CD14-positive monocyte (primary cell): ENCODE results near the gene RPRML. TPM values are rescaled to one million over a fixed set of nuclear protein-coding genes. Genes with fewer than 3 reads are reported as not detected.
"Not testable (repeated sequence)": the region's sequence is repeated elsewhere in the genome, so short reads cannot be mapped to it uniquely, and the experiment has no call there.

ENCODE experiments used
- DNase-seq, 3 donors: peaks; one replicate each; pipeline ENCODE4 v3.0.0-alpha.2; 2011 to 2022
- H2AFZ ChIP-seq: 2 replicates; pipeline ENCODE4 v1.6.0; 2012; ENCODE audit warnings: mild to moderate bottlenecking, low read depth, low read length, inconsistent platforms; ENCODE audit not compliant: insufficient read depth, poor library complexity, severe bottlenecking
- H3K27ac ChIP-seq, 2 donors: 1 replicate in 1 of 2; 2 replicates in 1 of 2; pipeline ENCODE4 v1.5.1; 2012 to 2013; ENCODE audit warnings: low read length in 2 of 2, control low read depth in 1 of 2, inconsistent platforms in 1 of 2, low read depth in 1 of 2, mild to moderate bottlenecking in 1 of 2
- H3K27me3 ChIP-seq, 2 donors: one replicate each; pipeline versions ENCODE4 v1.6.0 to v1.6.1; 2011 to 2013; ENCODE audit warnings: low read length in 2 of 2; ENCODE audit not compliant: control insufficient read depth in 2 of 2, insufficient read depth in 2 of 2
- H3K36me3 ChIP-seq, 2 donors: replicated peaks in 1 of 2; 1 replicate in 1 of 2; 2 replicates in 1 of 2; pipeline versions ENCODE4 v1.5.1 to v1.6.1; 2012 to 2013; ENCODE audit warnings: low read length in 2 of 2, control low read depth in 1 of 2, inconsistent platforms in 1 of 2, mild to moderate bottlenecking in 1 of 2; ENCODE audit not compliant: insufficient read depth in 2 of 2, control insufficient read depth in 1 of 2
- H3K4me1 ChIP-seq, 2 donors: 1 replicate in 1 of 2; 2 replicates in 1 of 2; pipeline versions ENCODE4 v1.5.1 to v1.6.1; 2012 to 2013; ENCODE audit warnings: low read length in 2 of 2, control low read depth in 1 of 2, inconsistent platforms in 1 of 2, mild to moderate bottlenecking in 1 of 2, moderate library complexity in 1 of 2; ENCODE audit not compliant: insufficient read depth in 2 of 2, control insufficient read depth in 1 of 2
- H3K4me2 ChIP-seq: replicated peaks from 2 replicates; pipeline ENCODE3; 2012; ENCODE audit warnings: low read length, moderate library complexity, mild to moderate bottlenecking; ENCODE audit not compliant: poor library complexity, severe bottlenecking; ENCODE audit errors: extremely low read depth
- H3K4me3 ChIP-seq, 3 experiments: fragments of 200-600 bp in 1 of 3; sonication (generic) in 1 of 3; replicated peaks in 1 of 3; 1 replicate in 2 of 3; 2 replicates in 1 of 3; pipeline ENCODE4 v1.5.1; 2011 to 2013; ENCODE audit warnings: low read length in 3 of 3, mild to moderate bottlenecking in 3 of 3, control low read depth in 2 of 3, low read depth in 2 of 3, inconsistent platforms in 1 of 3, moderate library complexity in 1 of 3
- H3K79me2 ChIP-seq: 2 replicates; pipeline ENCODE4 v1.6.0; 2012; ENCODE audit warnings: mild to moderate bottlenecking, control low read depth, inconsistent platforms, low read length, moderate library complexity; ENCODE audit not compliant: insufficient read depth
- H3K9ac ChIP-seq: 2 replicates; pipeline ENCODE4 v1.6.0; 2017; ENCODE audit warnings: low read length, mild to moderate bottlenecking; ENCODE audit not compliant: insufficient read depth, poor library complexity, severe bottlenecking
- H3K9me3 ChIP-seq, 2 donors: replicated peaks in 1 of 2; 1 replicate in 1 of 2; 2 replicates in 1 of 2; pipeline versions ENCODE4 v1.5.1 to v1.6.1; 2012 to 2013; ENCODE audit warnings: low read length in 2 of 2, control low read depth in 1 of 2; ENCODE audit not compliant: control insufficient read depth in 1 of 2, insufficient read depth in 1 of 2
- H4K20me1 ChIP-seq: 2 replicates; pipeline ENCODE4 v1.6.0; 2012; ENCODE audit warnings: mild to moderate bottlenecking, low read length, control low read depth, moderate library complexity; ENCODE audit not compliant: insufficient read depth
- H3K27ac Mint-ChIP-seq, 7 donors: one replicate each; pipeline ENCODE4 v1.8.0; 2020; ENCODE audit warnings: mild to moderate bottlenecking in 7 of 7, mixed read lengths in 7 of 7, moderate library complexity in 6 of 7, inconsistent platforms in 2 of 7
- H3K27me3 Mint-ChIP-seq, 3 donors: one replicate each; pipeline ENCODE4 v1.8.0; 2021 to 2022; ENCODE audit warnings: low read depth in 3 of 3, mild to moderate bottlenecking in 3 of 3, mixed read lengths in 3 of 3, moderate library complexity in 3 of 3, inconsistent platforms in 1 of 3
- H3K36me3 Mint-ChIP-seq, 2 donors: one replicate each; pipeline ENCODE4 v1.8.0; 2020; ENCODE audit warnings: mixed read lengths in 2 of 2, inconsistent platforms in 1 of 2, mild to moderate bottlenecking in 1 of 2
- H3K4me1 Mint-ChIP-seq: one replicate; pipeline ENCODE4 v1.8.0; 2020; ENCODE audit warnings: mild to moderate bottlenecking, mixed read lengths
- H3K4me3 Mint-ChIP-seq, 2 donors: one replicate each; pipeline ENCODE4 v1.8.0; 2020; ENCODE audit warnings: mild to moderate bottlenecking in 2 of 2, mixed read lengths in 2 of 2, moderate library complexity in 1 of 2
- H3K9me3 Mint-ChIP-seq, 7 donors: one replicate each; pipeline ENCODE4 v1.8.0; 2020 to 2022; ENCODE audit warnings: mixed read lengths in 7 of 7, mild to moderate bottlenecking in 6 of 7, moderate library complexity in 6 of 7, inconsistent platforms in 2 of 7
- CTCF ChIP-seq: fragments of 200-600 bp; IDR thresholded peaks from one replicate; pipeline ENCODE4 v1.8.0; 2022; ENCODE audit warnings: antibody characterized with exemption, mild to moderate bottlenecking
- WGBS: methylation state at CpG from one replicate; pipeline ENCODE4 v1.1.5; 2013; ENCODE audit warnings: missing lambda C conversion rate; ENCODE audit not compliant: insufficient coverage; 5-methylcytosine and 5-hydroxymethylcytosine counted together
- intact Hi-C, 2 donors: fragments of 100-400 bp; cut with micrococcal nuclease; formaldehyde crosslinking; loops; one replicate each; pipeline versions ENCODE4 v1.15.0 to v1.15.1; 2023
- polyA plus RNA-seq, 3 donors: library from polyadenylated mRNA; depleted of rRNA in 1 of 3; unstranded in 2 of 3; stranded (reverse) in 1 of 3; fragments of 300-500 nt in 2 of 3; fragments of >200 nt in 1 of 3; fragmentation: Illumina TruSeq in 2 of 3; gene quantifications; 1 replicate in 2 of 3; 2 replicates in 1 of 3; pipeline ENCODE4 v1.2.3, GENCODE V29; 2012 to 2021

Gene RPRML
- polyA plus RNA-seq, 3 donors, result not detected

- no peak overlapping the region for H3K4me2 ChIP-seq
- no peaks in the 10 kb centered on the region for H3K79me2 ChIP-seq
- no peaks in the 10 kb centered on the region for H3K36me3 Mint-ChIP-seq
- no peaks in the 10 kb centered on the region for H3K9me3 Mint-ChIP-seq
- DNase-seq, result no peak
- no peaks in the 10 kb centered on the region for H3K9me3 ChIP-seq
- H4K20me1 ChIP-seq, result no peaks in the 10 kb centered on the region
- no peak for TF ChIP-seq CTCF
- 82% methylated on average over 1 of the region's 1 CpG for WGBS
- no peak overlapping the region for H3K9ac ChIP-seq
- no peak overlapping the region for H3K27ac Mint-ChIP-seq
- no peak overlapping the region for H3K4me3 ChIP-seq
- no peak overlapping the region for H3K27ac ChIP-seq
- no peaks in the 10 kb centered on the region for H3K4me1 Mint-ChIP-seq
- intact Hi-C loops, result no loop called here
- no peak overlapping the region for H2AFZ ChIP-seq
- no peaks in the 10 kb centered on the region for H3K27me3 ChIP-seq
- no peaks in the 10 kb centered on the region for H3K36me3 ChIP-seq
- no peaks in the 10 kb centered on the region for H3K4me1 ChIP-seq
- H3K27me3 Mint-ChIP-seq, result peaks cover 3 to 15% (median 6%) of the 10 kb centered on the region in 3 donors
- no peak overlapping the region for H3K4me3 Mint-ChIP-seq
Measured at GRCh38 chr17:46991617-46992016, 12.6 kb upstream of the RPRML start.

DNA sequence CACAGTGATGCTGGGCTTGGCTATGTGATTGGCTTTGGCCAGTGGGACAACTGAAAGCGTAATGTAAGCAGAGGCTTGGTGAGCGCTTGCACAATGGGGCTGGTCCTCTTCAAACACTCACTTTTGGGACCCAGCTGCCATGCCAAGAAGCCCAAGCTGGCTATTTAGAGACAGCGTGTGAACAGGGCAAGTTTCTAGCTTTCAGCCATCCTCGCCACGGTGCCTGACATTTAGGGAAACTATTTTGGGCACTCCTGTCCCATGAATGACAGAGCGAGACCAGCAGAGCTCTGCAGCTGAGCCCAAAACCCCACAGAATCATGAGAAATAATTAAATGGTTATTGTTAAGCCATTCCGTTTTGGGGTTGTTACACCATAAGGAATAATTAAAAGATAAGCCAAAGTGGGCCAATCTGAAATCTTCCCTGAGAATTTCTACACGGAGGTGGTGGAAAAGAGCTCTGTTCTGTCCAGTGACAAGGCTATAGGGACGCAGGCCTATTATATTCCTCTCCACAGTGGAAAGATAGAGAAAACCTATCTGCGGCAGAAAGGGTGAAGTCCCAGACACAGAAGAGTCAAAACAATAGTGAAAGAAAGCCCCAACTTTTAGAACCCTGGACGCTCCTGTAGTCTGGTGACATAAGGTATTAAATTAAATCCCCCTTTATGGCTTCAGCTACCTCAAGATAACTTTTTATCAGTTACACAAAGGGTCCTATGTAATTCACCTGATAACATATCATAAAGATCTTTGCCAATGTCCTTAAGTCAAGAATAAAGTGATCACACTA is 10.8 kb upstream of the RPRML start:
- H3K9me3 Mint-ChIP-seq, result no peaks in the 10 kb centered on the region
- Histone ChIP-seq H3K36me3 (no peaks in the 10 kb centered on the region), H3K27ac (no peak overlapping the region), H3K4me2 (no peak overlapping the region), H3K79me2 (no peaks in the 10 kb centered on the region), H3K9ac (no peak overlapping the region), H3K9me3 (no peaks in the 10 kb centered on the region), H3K4me3 (no peak overlapping the region), H2AFZ (no peak overlapping the region), H3K4me1 (no peaks in the 10 kb centered on the region), H3K27me3 (no peaks in the 10 kb centered on the region), H4K20me1 (no peaks in the 10 kb centered on the region)
- H3K4me1 Mint-ChIP-seq, result no peaks in the 10 kb centered on the region
- H3K36me3 Mint-ChIP-seq, result no peaks in the 10 kb centered on the region
- peaks cover 5 to 15% (median 6%) of the 10 kb centered on the region in 3 donors for H3K27me3 Mint-ChIP-seq
- no peak for DNase-seq
- intact Hi-C loops, result no loop called here
- H3K27ac Mint-ChIP-seq, result no peak overlapping the region
- H3K4me3 Mint-ChIP-seq, result no peak overlapping the region
- TF ChIP-seq CTCF, result no peak
- 33% methylated on average over 3 of the region's 11 CpGs for WGBS

DNA sequence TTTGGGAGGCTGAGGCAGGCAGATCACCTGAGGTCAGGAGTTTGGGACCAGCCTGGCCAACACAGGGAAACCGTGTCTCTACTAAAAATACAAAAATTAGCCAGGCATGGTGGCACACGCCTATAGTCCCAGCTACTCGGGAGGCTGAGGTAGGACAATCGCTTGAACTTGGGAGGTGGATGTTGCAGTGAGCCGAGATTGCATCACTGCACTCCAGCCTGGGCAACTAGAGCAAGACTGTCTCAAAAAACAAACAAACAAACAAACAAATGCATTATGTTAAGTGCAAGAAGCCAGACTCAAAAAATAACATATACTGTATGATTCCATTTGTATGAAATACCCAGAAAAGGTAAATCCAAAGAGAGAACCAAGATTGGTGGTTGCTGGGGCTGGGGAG is 8.9 kb upstream of the RPRML start:
- H3K27me3 Mint-ChIP-seq, result peaks cover 4 to 16% (median 6%) of the 10 kb centered on the region in 3 donors
- H3K9me3 ChIP-seq, H3K4me2 ChIP-seq, H4K20me1 ChIP-seq, H3K9me3 Mint-ChIP-seq, H3K36me3 Mint-ChIP-seq, H3K27ac Mint-ChIP-seq, H3K4me3 Mint-ChIP-seq, intact Hi-C loops, H3K27me3 ChIP-seq, H3K27ac ChIP-seq, H3K36me3 ChIP-seq, H3K9ac ChIP-seq, H3K4me1 Mint-ChIP-seq, H3K79me2 ChIP-seq, DNase-seq, H2AFZ ChIP-seq, H3K4me1 ChIP-seq, H3K4me3 ChIP-seq: not testable (repeated sequence)
- WGBS, result 100% methylated on average over 1 of the region's 5 CpGs
